GM19397 (cell line): Measurements from ENCODE around the gene FDXACB1.
"Not testable (repeated sequence)": the region's sequence is repeated elsewhere in the genome, so short reads cannot be mapped to it uniquely, and the experiment has no call there.

Source experiments
- ATAC-seq: cut with Tn5 transposase; IDR thresholded peaks from one replicate; pipeline ENCODE4 v1.9.1; 2021; ENCODE audit warnings: mild to moderate bottlenecking, moderate library complexity; ENCODE audit not compliant: unreplicated experiment

The FDXACB1 gene

GRCh38 chr11:111910676-111911562 is 32.0 kb upstream of the FDXACB1 start:
- no peak for ATAC-seq

GRCh38 chr11:111909378-111909777 is 30.4 kb upstream of the FDXACB1 start:
- no peak for ATAC-seq

- ATAC-seq = no peak
Observed at GRCh38 chr11:111908639-111909305, 29.8 kb upstream of the FDXACB1 start.

GRCh38 chr11:111906680-111907079 is 27.7 kb upstream of the FDXACB1 start:
- ATAC-seq = no peak

GRCh38 chr11:111905411-111905810 is 26.4 kb upstream of the FDXACB1 start:
- no peak for ATAC-seq

- no peak for ATAC-seq
Observed at GRCh38 chr11:111886844-111887243, 7.9 kb upstream of the FDXACB1 start.

GRCh38 chr11:111886032-111886431 is 7.1 kb upstream of the FDXACB1 start:
- ATAC-seq = no peak

- ATAC-seq = not testable (repeated sequence)
Observed at GRCh38 chr11:111885053-111885452, 6.1 kb upstream of the FDXACB1 start.

GRCh38 chr11:111882202-111882601 is 3.2 kb upstream of the FDXACB1 start:
- no peak for ATAC-seq

GRCh38 chr11:111879637-111879960 is 634 bp upstream of the FDXACB1 start:
- ATAC-seq = no peak

GRCh38 chr11:111878385-111878848 is 548 bp downstream of the FDXACB1 start:
- ATAC-seq = peak; percentile 4

- no peak for ATAC-seq
Observed at GRCh38 chr11:111871693-111872161, 7.2 kb downstream of the FDXACB1 start.

GRCh38 chr11:111870886-111871692 is 7.9 kb downstream of the FDXACB1 start, which contains the start of gene ALG9:
TSS of gene ALG9 (minus strand) at chr11:111871581. CDS start at chr11:111871482, 99 bp downstream.
- ATAC-seq = peak; percentile 94

- ATAC-seq = no peak
Observed at GRCh38 chr11:111870522-111870885, 8.5 kb downstream of the FDXACB1 start.

GRCh38 chr11:111870113-111870512 is 8.9 kb downstream of the FDXACB1 start:
- no peak for ATAC-seq

GRCh38 chr11:111860257-111860656 is 18.7 kb downstream of the FDXACB1 start:
- ATAC-seq = no peak

- no peak for ATAC-seq
Observed at GRCh38 chr11:111855506-111855905, 23.5 kb downstream of the FDXACB1 start.

- ATAC-seq = no peak
Observed at GRCh38 chr11:111852103-111852502, 26.9 kb downstream of the FDXACB1 start.

- no peak for ATAC-seq
Observed at GRCh38 chr11:111851636-111852035, 27.3 kb downstream of the FDXACB1 start.

GRCh38 chr11:111851067-111851466 is 27.9 kb downstream of the FDXACB1 start:
- no peak for ATAC-seq

- ATAC-seq = no peak
Observed at GRCh38 chr11:111849631-111850030, 29.3 kb downstream of the FDXACB1 start.
